Thoracic aorta (tissue), 2 donors: ENCODE results near the gene UPB1. TPM values are rescaled to one million over a fixed set of nuclear protein-coding genes. Genes with fewer than 3 reads are reported as not detected.

Experiments used
- ATAC-seq: fragments of 150-250 bp; one replicate; pipeline ENCODE4 v1.8.0; 2017; ENCODE audit warnings: low read depth; ENCODE audit not compliant: insufficient number of reproducible peaks, low FRiP score
- DNase-seq: peaks from one replicate; pipeline ENCODE4 v3.0.0-alpha.2; 2020; ENCODE audit warnings: low spot score
- H3K27ac ChIP-seq, 2 donors: fragments of 200-600 bp; sonication (generic); 1 replicate in 1 of 2; 2 replicates in 1 of 2; pipeline ENCODE4 v1.5.1; 2016; ENCODE audit warnings: mild to moderate bottlenecking in 2 of 2, moderate library complexity in 2 of 2
- H3K27me3 ChIP-seq: fragments of 200-600 bp; sonication (generic); replicated peaks from 2 replicates; pipeline ENCODE4 v1.6.0; 2016; ENCODE audit warnings: mild to moderate bottlenecking; ENCODE audit not compliant: insufficient read depth
- H3K36me3 ChIP-seq: fragments of 200-600 bp; sonication (generic); one replicate; pipeline ENCODE4 v1.5.1; 2016
- H3K4me1 ChIP-seq, 2 donors: fragments of 200-600 bp; sonication (generic); 1 replicate in 1 of 2; 2 replicates in 1 of 2; pipeline versions ENCODE4 v1.5.1 to v1.6.0; 2016; ENCODE audit warnings: low read depth in 2 of 2, mild to moderate bottlenecking in 1 of 2; ENCODE audit not compliant: control insufficient read depth in 1 of 2
- H3K4me3 ChIP-seq: fragments of 200-600 bp; sonication (generic); 2 replicates; pipeline ENCODE4 v1.5.1; 2016; ENCODE audit warnings: mild to moderate bottlenecking
- H3K9me3 ChIP-seq: fragments of 200-600 bp; sonication (generic); 2 replicates; pipeline ENCODE4 v1.5.1; 2016
- CTCF ChIP-seq: fragments of 200-600 bp; sonication (generic); IDR thresholded peaks from one replicate; pipeline ENCODE4 v1.5.1; 2019; ENCODE audit warnings: antibody characterized with exemption
- total RNA-seq, 2 donors: library from RNA; depleted of rRNA; stranded (reverse); fragments of >200 nt; gene quantifications; one replicate each; pipeline versions ENCODE4 v1.1.0 to v1.2.3, GENCODE V29; 2016

UPB1 gene
- total RNA-seq, 2 donors from 2014 or later, result 1.5 to 2.7 TPM

GRCh38 chr22:24576778-24577177, 81.6 kb downstream of the UPB1 start:
- Histone ChIP-seq H3K27ac (no peak overlapping the region), H3K4me3 (no peak overlapping the region), H3K36me3 (peaks cover 31% of the 10 kb centered on the region), H3K4me1 (no peaks in the 10 kb centered on the region), H3K9me3 (no peaks in the 10 kb centered on the region), H3K27me3 (no peaks in the 10 kb centered on the region)
- no peak for DNase-seq
- TF ChIP-seq CTCF, result no peak
- ATAC-seq, result no peak

Other genes starting within 250 kb of the UPB1 start
- gene SPECC1L, start 224.5 kb upstream of the UPB1 start, total RNA-seq, result 10 to 100 TPM; 49.4 to 50.0 TPM
- 10 to 100 TPM; 14.5 to 47.6 TPM for gene ADORA2A, start 67.7 kb upstream of the UPB1 start, total RNA-seq
- gene GUCD1, start 59.8 kb downstream of the UPB1 start, total RNA-seq, result 10 to 100 TPM; 81.9 to 83.4 TPM
- gene SNRPD3, start 60.7 kb downstream of the UPB1 start, total RNA-seq, result 100 to 1,000 TPM in 1 of 2 donors, 10 to 100 TPM in 1; 98.0 to 153 TPM
- gene LRRC75B, start 97.7 kb downstream of the UPB1 start, total RNA-seq, result 10 to 100 TPM; 13.7 to 18.7 TPM
- 1 to 10 TPM; 3.4 to 3.7 TPM for gene GGT1, start 107.9 kb downstream of the UPB1 start, total RNA-seq